ENCODE data around the gene BICRA.
A peak's percentile ranks its signal among the peaks of the same experiment; 100 is the strongest.
"Not testable (repeated sequence)": the region's sequence is repeated elsewhere in the genome, so short reads cannot be mapped to it uniquely, and the experiment has no call there.

BICRA gene

GRCh38 chr19:47741544-47742140 is 132.7 kb downstream of the BICRA start:
- Histone ChIP-seq H3K36me3 (ENCODE audit: control insufficient read depth, insufficient read depth, low read length) (no peaks in the 10 kb centered on the region), H3K4me3 (replicated peaks; ENCODE audit: low read depth, low read length) (no peak overlapping the region), H3K27me3 (replicated peaks; ENCODE audit: control insufficient read depth, insufficient read depth, low read length) (no peaks in the 10 kb centered on the region)
- TF ChIP-seq CTCF (IDR thresholded peaks at IDR 0.05; ENCODE audit: insufficient read depth, low read length, poor library complexity, severe bottlenecking), result no peak
- no peak for DNase-seq (ENCODE audit: extremely low read depth, insufficient read length)

DNA sequence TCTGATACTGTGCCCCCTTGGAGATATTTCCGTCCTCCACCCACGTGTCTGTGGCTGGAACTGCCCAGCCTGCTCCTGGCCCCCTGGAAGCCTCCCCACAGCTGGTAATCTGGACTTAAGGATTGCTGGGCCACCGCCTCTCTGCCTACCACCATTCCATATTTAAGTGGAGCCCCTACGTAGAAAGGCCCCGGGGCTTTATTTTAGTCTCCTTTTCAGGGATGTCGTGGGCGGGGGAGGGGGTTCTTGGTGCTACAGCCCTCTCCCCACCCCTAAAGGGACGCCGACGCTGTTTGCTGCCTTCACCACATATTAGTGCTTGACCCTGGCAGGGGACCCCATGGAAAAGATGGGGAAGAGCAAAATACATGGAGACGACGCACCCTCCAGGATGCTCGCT is 133.7 kb downstream of the BICRA start:
- H3K4me3 ChIP-seq (replicated peaks; ENCODE audit: low read depth, low read length), result no peak overlapping the region
- H3K36me3 ChIP-seq (ENCODE audit: control insufficient read depth, insufficient read depth, low read length), result no peaks in the 10 kb centered on the region; the same call in 1 of the 2 replicates
- H3K27me3 ChIP-seq (replicated peaks; ENCODE audit: control insufficient read depth, insufficient read depth, low read length), result no peaks in the 10 kb centered on the region
- no peak for TF ChIP-seq CTCF (IDR thresholded peaks at IDR 0.05; ENCODE audit: insufficient read depth, low read length, poor library complexity, severe bottlenecking)
- no peak for DNase-seq (ENCODE audit: extremely low read depth, insufficient read length)

- peak; percentile 93 for DNase-seq (ENCODE audit: extremely low read depth, insufficient read length)
- no peaks in the 10 kb centered on the region for H3K27me3 ChIP-seq (replicated peaks; ENCODE audit: control insufficient read depth, insufficient read depth, low read length)
- peaks cover 6% of the 10 kb centered on the region for H3K36me3 ChIP-seq (ENCODE audit: control insufficient read depth, insufficient read depth, low read length)
- no peak for TF ChIP-seq CTCF (IDR thresholded peaks at IDR 0.05; ENCODE audit: insufficient read depth, low read length, poor library complexity, severe bottlenecking)
- H3K4me3 ChIP-seq (replicated peaks; ENCODE audit: low read depth, low read length), result peak within 1 kb of the TSS; percentile 83
These were observed 136.3 kb downstream of the BICRA start, which contains the start of gene NOP53 for GRCh38 chr19:47745010-47745901. NOP53 (plus strand) TSS chr19:47745546; CDS start chr19:47745560, 14 bp downstream.

DNA sequence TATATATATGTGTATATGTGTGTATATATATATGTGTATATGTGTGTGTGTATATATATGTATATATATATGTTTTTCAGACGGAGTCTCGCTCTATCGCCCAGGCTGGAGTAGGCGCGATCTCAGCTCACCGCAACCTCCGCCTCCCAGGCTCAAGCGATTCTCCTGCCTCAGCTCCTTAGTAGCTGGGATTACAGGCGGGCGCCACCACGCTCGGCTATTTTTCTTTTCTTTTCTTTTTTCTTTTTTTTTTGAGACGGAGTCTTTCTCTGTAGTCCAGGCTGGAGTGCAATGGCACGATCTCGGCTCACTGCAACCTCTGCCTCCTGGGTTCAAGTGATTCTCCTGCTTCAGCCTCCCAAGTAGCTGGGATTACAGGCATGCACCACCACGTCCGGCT is 137.2 kb downstream of the BICRA start:
- DNase-seq (ENCODE audit: extremely low read depth, insufficient read length); H3K27me3 ChIP-seq (replicated peaks; ENCODE audit: control insufficient read depth, insufficient read depth, low read length): not testable (repeated sequence)
- Histone ChIP-seq H3K36me3 (ENCODE audit: control insufficient read depth, insufficient read depth, low read length) (peaks cover 14% of the 10 kb centered on the region), H3K4me3 (replicated peaks; ENCODE audit: low read depth, low read length) (peak overlapping the region; percentile 83)

GRCh38 chr19:47749326-47749725 is 140.4 kb downstream of the BICRA start:
- DNase-seq (ENCODE audit: extremely low read depth, insufficient read length), result no peak
- no peak for TF ChIP-seq CTCF (IDR thresholded peaks at IDR 0.05; ENCODE audit: insufficient read depth, low read length, poor library complexity, severe bottlenecking)
- H3K4me3 ChIP-seq (replicated peaks; ENCODE audit: low read depth, low read length), result no peak overlapping the region
- H3K36me3 ChIP-seq (ENCODE audit: control insufficient read depth, insufficient read depth, low read length), result peaks cover 35% of the 10 kb centered on the region
- H3K27me3 ChIP-seq (replicated peaks; ENCODE audit: control insufficient read depth, insufficient read depth, low read length), result no peaks in the 10 kb centered on the region

- TF ChIP-seq CTCF (IDR thresholded peaks at IDR 0.05; ENCODE audit: insufficient read depth, low read length, poor library complexity, severe bottlenecking), result no peak
- Histone ChIP-seq H3K4me3 (replicated peaks; ENCODE audit: low read depth, low read length) (no peak overlapping the region), H3K27me3 (replicated peaks; ENCODE audit: control insufficient read depth, insufficient read depth, low read length) (no peaks in the 10 kb centered on the region), H3K36me3 (ENCODE audit: control insufficient read depth, insufficient read depth, low read length) (peaks cover 40% of the 10 kb centered on the region)
- no peak for DNase-seq (ENCODE audit: extremely low read depth, insufficient read length)
These were observed 141.8 kb downstream of the BICRA start for GRCh38 chr19:47750752-47751151.
